ENCODE measurements around the gene LAP3. TPM values are rescaled to one million over a fixed set of nuclear protein-coding genes. Genes with fewer than 3 reads are reported as not detected.

Gene LAP3
- total RNA-seq, 1 donor from 2014 or later: 110 TPM

Other genes starting within 250 kb of the LAP3 start
- 51.9 TPM for gene QDPR, start 65.1 kb upstream of the LAP3 start, total RNA-seq
- gene CLRN2, start 62.0 kb upstream of the LAP3 start, total RNA-seq: not detected
- 30.7 TPM for gene MED28, start 37.4 kb downstream of the LAP3 start, total RNA-seq
- not detected for gene FAM184B, start 204.4 kb downstream of the LAP3 start, total RNA-seq
- 23.1 TPM for gene DCAF16, start 233.6 kb downstream of the LAP3 start, total RNA-seq
- gene NCAPG, start 233.8 kb downstream of the LAP3 start, total RNA-seq: 0.26 TPM

Measured in mesenteric fat pad (tissue), 1 donor.